Bronchial epithelial cell (primary cell): Measurements from ENCODE around the gene SMIM24. TPM values are rescaled to one million over a fixed set of nuclear protein-coding genes. Genes with fewer than 3 reads are reported as not detected.

Source experiments
- DNase-seq: peaks from one replicate; pipeline ENCODE4 v3.0.0-alpha.2; 2010; ENCODE audit warnings: low read depth
- FAIRE-seq: peaks from 2 replicates; lab custom pipeline; 2011; peaks lifted over from hg19 to GRCh38; lab: Jason Lieb, UNC
- H3K27me3 ChIP-seq: 2 replicates; pipeline ENCODE4 v1.5.1; 2011; ENCODE audit warnings: low read length; ENCODE audit not compliant: control insufficient read depth, insufficient read depth
- H3K36me3 ChIP-seq: 2 replicates; pipeline ENCODE4 v1.5.1; 2011; ENCODE audit warnings: low read length; ENCODE audit not compliant: control insufficient read depth, insufficient read depth
- H3K4me3 ChIP-seq: 2 replicates; pipeline ENCODE4 v1.5.1; 2011; ENCODE audit warnings: mild to moderate bottlenecking, low read depth, low read length, control low read depth
- CTCF ChIP-seq: IDR thresholded peaks from 2 replicates; pipeline ENCODE4 v1.5.1; 2011; ENCODE audit warnings: mild to moderate bottlenecking, moderate library complexity, low read length, control low read depth, inconsistent platforms; ENCODE audit not compliant: insufficient read depth, severe bottlenecking
- total RNA-seq: library from RNA; depleted of rRNA; stranded (reverse); fragments of >200 nt; gene quantifications from 2 replicates; pipeline ENCODE4 v1.2.1, GENCODE V29; 2014

The SMIM24 gene
- total RNA-seq, 1 donor from 2014 or later: not detected

GRCh38 chr19:3491396-3492119 is 11.2 kb upstream of the SMIM24 start:
- Histone ChIP-seq H3K4me3 (no peak overlapping the region), H3K36me3 (peaks cover 11% of the 10 kb centered on the region), H3K27me3 (no peaks in the 10 kb centered on the region)
- no peak for TF ChIP-seq CTCF
- FAIRE-seq (no peak), DNase-seq (no peak)

- H3K36me3 ChIP-seq: no peaks in the 10 kb centered on the region
- TF ChIP-seq CTCF: no peak
- peaks cover 5% of the 10 kb centered on the region for H3K27me3 ChIP-seq
- FAIRE-seq: no peak
- no peak within 1 kb of the TSS for H3K4me3 ChIP-seq
- DNase-seq: no peak
These were observed 2.9 kb upstream of the SMIM24 start, which contains the start of gene SMIM44 for GRCh38 chr19:3483226-3483628. TSS of gene SMIM44 (minus strand) at chr19:3483441. CDS start at chr19:3483403, 38 bp downstream.

GRCh38 chr19:3482507-3483225 is 2.3 kb upstream of the SMIM24 start:
- TF ChIP-seq CTCF: no peak
- no peaks in the 10 kb centered on the region for H3K36me3 ChIP-seq
- FAIRE-seq (no peak), DNase-seq (no peak)
- H3K4me3 ChIP-seq: no peak overlapping the region
- H3K27me3 ChIP-seq: peaks cover 5% of the 10 kb centered on the region

- H3K4me3 ChIP-seq: no peak overlapping the region
- FAIRE-seq (no peak), DNase-seq (no peak)
- peaks cover 5% of the 10 kb centered on the region for H3K27me3 ChIP-seq
- H3K36me3 ChIP-seq: no peaks in the 10 kb centered on the region
- TF ChIP-seq CTCF: no peak
These were observed 1.1 kb upstream of the SMIM24 start for GRCh38 chr19:3481241-3482090.

- no peaks in the 10 kb centered on the region for H3K36me3 ChIP-seq
- peaks cover 8% of the 10 kb centered on the region for H3K27me3 ChIP-seq
- no peak for TF ChIP-seq CTCF
- no peak overlapping the region for H3K4me3 ChIP-seq
- DNase-seq (no peak), FAIRE-seq (no peak)
These were observed 500 bp downstream of the SMIM24 start for GRCh38 chr19:3479834-3480215.
